ENCODE results near the gene HOXD13.

DNA sequence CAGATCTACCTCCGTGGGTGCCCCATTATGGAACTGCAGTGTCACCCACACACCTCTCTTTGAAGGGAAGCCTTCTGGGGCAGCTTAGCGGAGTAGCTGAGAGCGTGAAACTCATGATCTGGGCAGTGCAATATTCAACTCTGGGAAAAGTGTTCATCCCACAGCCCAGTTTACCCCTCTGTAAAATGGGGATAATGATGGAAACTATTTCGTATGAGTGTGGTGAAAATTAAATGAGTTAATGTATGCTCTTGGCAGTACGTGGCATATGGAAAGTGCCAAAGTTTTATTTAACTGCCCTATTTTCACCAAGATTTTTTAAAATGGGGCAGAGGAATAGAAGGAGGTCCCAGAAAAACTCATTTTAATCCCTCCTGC is 20.2 kb upstream of the HOXD13 start:
- TF ChIP-seq, protein P1, sequence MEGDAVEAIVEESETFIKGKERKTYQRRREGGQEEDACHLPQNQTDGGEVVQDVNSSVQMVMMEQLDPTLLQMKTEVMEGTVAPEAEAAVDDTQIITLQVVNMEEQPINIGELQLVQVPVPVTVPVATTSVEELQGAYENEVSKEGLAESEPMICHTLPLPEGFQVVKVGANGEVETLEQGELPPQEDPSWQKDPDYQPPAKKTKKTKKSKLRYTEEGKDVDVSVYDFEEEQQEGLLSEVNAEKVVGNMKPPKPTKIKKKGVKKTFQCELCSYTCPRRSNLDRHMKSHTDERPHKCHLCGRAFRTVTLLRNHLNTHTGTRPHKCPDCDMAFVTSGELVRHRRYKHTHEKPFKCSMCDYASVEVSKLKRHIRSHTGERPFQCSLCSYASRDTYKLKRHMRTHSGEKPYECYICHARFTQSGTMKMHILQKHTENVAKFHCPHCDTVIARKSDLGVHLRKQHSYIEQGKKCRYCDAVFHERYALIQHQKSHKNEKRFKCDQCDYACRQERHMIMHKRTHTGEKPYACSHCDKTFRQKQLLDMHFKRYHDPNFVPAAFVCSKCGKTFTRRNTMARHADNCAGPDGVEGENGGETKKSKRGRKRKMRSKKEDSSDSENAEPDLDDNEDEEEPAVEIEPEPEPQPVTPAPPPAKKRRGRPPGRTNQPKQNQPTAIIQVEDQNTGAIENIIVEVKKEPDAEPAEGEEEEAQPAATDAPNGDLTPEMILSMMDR (conservative IDR thresholded peaks at IDR 0.05 in 1 of 2, IDR thresholded peaks at IDR 0.05 in 1 of 2; ENCODE audit: low read depth in 1 of 2, low read length in 2 of 2) = no peak
- TF ChIP-seq EZH2 (IDR thresholded peaks at IDR 0.05; ENCODE audit: low read length, missing control alignments) = no peak

All from fibroblast of lung (primary cell).